ENCODE data around the gene HIC1.
"Not testable (repeated sequence)": the region's sequence is repeated elsewhere in the genome, so short reads cannot be mapped to it uniquely, and the experiment has no call there.

Gene HIC1, protein sequence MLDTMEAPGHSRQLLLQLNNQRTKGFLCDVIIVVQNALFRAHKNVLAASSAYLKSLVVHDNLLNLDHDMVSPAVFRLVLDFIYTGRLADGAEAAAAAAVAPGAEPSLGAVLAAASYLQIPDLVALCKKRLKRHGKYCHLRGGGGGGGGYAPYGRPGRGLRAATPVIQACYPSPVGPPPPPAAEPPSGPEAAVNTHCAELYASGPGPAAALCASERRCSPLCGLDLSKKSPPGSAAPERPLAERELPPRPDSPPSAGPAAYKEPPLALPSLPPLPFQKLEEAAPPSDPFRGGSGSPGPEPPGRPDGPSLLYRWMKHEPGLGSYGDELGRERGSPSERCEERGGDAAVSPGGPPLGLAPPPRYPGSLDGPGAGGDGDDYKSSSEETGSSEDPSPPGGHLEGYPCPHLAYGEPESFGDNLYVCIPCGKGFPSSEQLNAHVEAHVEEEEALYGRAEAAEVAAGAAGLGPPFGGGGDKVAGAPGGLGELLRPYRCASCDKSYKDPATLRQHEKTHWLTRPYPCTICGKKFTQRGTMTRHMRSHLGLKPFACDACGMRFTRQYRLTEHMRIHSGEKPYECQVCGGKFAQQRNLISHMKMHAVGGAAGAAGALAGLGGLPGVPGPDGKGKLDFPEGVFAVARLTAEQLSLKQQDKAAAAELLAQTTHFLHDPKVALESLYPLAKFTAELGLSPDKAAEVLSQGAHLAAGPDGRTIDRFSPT

DNA sequence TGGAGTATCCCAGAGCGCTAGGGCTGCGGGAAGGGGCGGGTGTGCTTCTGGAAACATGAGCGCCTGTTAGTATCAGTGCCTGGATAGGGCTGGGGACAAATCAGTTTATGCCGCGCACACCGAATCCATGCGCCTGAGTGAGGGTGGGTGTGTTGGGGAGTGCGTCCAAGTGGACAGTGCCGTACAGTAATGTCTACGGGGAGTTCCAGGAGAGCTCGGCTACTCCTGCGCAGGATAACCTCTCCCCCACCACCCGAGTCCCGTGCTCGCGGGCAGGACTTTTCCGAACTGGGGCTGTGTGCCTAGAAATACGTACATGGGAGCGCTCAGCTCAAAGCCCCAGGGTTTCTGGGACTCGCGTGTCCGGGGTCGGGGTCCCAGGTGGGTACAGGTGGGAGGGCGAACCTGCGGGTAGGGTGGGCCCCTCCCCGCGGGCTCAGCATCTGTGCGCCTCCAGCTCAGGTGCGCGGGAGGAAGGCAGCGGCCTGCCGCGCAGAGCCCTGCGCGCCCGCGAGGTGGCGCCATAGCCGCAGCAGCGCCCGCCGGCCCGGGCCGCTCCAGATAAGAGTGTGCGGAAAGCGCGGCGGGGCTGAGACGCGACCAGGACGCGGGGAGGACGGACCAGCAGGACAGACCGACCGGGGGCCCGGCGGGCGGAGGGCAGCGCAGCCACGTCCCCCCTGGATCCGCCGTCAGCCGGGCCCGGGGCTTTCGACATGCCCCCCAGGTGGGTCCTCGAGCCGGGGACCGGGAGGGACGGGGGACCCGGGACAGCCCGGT lies at the start of gene HIC1:
Gene HIC1 (plus strand): TSS at position 592 of the 780 bp plus-strand sequence. CDS start 1,588 bp downstream, outside the sequence.
- DNase-seq, result no peak

DNA sequence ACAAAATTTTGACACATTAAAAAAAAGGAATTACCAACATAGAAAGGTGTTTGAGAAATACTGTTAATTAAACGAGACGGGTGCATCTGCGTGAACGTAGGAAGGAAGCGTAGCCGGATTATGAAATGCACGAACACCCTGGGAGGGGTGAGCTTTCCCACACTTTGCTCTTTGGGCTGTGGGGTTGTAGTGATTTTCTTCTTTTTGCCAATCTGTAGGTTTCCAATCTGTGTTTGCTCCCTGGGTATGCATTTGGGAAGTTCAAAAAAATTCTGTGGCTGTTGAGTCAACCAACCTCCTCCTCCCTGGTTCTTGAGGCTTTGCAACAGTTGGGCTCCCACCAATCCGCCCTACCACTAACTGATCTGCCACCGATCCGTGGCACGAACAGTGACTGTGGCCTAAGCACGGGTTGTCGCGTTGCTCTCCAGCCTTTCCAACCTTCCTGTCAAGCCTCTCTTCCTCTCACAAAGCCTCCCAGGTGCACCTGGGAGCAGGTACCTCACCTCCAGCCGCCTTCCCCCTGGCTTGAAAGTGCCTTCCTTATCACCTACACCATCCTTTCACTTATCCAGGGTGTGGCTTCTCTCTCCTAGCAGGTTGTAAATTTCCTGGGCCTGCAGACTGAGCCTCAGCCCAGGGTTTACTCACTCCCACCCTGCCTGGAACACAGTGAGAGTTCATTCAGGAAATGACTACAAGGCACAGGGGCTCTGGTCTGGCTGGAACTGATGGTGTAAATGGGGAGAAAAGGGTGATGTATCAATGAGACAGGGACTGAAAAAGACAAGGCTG lies 46.4 kb upstream of the HIC1 start:
- DNase-seq, result no peak

DNA sequence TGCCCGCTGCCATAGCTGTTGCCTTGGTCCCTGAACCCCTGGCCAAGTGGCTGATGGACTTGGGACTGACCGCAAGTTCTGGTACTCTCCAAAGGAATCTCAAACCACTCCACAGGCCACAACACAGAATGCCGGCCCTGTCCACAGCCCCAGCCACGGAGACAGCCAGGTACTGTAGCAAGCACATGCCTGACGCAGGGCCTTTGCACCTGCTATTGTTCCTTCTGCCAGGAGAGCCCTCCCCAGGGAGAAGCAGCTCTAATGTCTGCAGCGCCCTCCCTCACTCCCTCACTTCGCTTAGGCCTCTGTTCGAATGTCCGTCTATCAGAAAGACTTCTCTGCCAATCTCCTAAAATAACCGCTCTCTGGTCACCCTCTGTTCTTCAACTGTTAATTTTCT lies 45.2 kb upstream of the HIC1 start:
- no peak for DNase-seq

DNA sequence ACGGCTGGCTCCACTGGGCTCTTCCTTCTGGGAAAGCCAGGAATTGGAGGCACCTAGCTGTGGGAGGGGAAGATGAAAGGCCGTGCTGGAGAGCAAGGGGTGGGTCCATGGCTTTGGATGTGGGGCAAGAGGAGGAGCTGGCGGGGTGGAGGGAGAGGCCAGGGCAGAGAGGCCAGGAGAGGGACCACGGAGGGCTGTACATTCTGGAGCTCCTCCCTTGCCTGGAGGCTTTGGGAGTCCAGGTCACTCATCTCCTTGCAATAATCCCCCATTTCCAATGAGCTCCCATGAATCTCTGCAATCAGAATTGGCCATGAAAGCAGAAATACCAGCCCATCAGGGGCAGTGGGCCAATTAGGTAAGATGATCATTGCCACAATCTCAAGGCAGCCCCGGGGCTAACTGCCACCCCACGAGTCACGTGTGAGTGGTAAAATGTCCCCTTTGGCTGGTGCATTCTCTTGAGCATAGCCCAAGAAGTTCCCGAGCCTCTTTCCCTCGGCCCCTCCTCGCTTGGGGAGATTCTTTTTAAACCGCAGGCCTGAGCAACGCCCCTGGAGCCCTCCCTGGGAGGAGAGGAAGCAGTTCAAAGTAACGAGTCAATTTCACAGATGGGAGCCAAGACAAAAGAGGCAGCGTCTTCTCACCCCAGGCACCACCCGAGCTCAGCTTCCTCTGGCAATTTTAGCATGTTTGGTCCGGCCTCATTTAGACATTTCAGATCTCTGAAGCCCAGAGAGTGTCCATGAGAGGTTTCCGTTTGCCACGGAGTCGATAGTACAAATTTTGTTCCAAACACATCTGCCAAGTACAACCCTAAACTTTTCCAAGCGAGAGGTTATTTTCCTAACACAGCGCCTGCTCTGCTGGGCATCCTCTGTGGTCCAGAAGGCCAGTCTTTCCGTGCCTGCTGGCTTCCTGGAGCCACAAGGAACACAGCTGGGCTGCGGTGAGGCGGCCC lies 43.2 kb upstream of the HIC1 start:
- DNase-seq, result no peak

GRCh38 chr17:2012499-2012898 lies 42.4 kb upstream of the HIC1 start:
- no peak for DNase-seq

- not testable (repeated sequence) for DNase-seq
Measured at GRCh38 chr17:2013220-2013993, 41.5 kb upstream of the HIC1 start.

DNA sequence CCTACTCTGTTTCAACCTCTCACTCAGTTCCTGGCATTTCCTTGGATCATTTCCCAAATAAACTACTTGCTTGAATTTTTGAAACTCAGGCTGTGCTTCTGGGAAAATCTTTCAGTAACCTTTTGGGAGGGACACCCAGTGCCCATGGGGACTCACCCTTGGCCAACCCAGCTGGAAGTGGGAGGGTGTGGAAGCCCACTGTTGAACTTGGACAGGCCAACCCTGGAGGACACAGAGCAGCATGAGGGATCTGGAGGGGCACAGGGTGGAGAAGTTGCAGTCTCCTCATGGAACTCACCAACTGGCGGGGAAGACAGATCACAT lies 40.9 kb upstream of the HIC1 start:
- no peak for DNase-seq

DNA sequence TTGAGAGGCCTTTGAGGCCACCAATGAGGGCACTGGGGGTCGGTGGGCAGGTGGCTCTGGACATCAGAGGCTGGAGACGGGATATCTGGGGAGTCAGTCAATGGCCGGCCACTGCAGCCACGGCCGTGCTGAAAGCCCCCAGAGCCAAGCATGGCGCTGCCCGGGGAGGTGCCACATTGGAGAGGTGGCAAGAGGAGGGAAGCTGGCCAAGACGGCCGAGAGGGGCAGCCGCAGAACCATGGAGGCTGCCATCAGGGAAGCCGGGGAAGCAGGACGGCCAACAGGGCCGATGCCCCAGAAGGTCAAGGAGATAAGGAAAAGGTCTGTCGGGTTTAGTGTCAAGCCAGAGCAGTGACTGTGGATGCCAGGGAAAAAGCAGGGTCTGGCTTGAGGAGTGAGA lies 39.6 kb upstream of the HIC1 start:
- no peak for DNase-seq

- no peak for DNase-seq
Measured at GRCh38 chr17:2016494-2016893, 38.4 kb upstream of the HIC1 start.

GRCh38 chr17:2017274-2017941 lies 37.5 kb upstream of the HIC1 start:
- DNase-seq, result no peak

DNA sequence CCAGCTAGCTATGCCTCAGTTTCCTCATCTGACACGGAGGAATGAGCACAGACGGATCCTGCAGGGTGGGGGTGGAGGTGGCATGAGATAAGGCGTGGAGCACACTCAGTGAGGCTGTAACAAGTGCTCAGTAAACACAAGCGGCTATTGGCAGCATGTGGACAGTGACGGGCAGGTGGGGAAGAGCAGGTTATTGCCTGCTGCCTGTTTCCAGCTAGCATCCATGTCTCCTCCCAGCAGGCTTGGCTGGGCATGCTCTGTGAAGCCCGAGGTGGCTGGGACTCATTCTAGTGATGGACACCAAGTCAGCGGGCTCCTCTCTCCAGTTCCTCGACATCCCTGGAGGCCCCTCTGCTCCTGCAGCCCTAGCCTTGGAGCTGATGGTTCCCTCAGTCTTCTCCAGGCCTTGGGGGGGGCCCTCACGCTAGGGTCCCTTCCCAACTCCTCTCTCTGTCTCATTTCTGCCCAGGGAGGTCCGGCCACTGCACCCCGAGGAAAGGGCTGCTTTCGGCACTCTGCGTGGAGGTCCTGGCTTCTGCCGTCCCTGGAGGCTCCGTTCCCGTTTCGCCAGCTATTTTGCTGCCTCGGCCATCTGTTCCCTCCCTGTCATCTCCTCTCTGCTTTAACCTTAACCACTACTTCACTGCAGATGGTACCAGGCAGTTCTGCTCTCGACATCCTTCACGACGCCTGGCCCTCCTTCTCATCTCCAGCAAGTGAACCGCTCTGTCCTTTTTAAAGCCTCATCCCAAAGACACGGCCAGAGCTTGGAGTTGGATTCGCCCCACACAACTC lies 36.0 kb upstream of the HIC1 start:
- DNase-seq, result no peak

DNA sequence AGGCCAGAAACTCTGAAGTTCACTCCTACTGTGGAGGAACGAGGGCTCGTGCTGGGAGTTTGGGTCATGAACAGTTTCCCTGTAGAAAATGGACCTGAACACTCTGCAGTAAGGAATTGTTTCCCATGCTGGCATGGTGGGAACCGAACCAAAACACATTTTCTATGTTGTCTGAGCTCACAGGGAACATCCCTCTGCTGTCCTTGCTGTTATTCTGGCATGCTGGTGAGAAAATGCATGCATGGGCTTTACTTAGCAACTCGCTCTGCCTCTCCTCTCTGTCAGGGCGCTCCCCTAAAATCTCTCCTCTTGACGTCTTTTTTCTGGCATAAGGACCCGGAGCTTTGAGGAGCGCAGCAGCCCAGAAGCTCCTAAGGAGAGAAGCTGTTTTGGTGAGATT lies 35.2 kb upstream of the HIC1 start:
- DNase-seq, result no peak

DNA sequence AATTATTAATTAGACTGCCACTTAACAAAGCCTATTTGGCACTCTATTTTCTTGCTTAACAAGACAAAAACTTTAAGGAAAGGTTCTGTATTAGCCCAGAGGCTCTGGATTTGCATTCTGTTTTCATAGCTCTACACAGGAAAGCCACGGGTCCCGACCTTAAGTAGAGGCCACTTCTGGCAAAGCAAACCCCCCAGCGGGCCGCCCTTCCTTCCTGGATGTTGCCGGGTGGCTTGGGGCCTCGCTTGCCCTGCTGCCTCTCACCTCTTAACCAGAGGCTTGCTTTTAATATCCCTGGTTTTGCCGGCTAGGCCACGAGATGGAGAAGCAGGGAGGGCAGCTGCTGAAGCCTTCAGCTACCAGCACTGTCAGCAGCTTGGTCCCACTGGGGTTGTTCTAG lies 34.2 kb upstream of the HIC1 start:
- DNase-seq, result no peak

GRCh38 chr17:2022647-2023240 lies 32.2 kb upstream of the HIC1 start:
- DNase-seq, result no peak

DNA sequence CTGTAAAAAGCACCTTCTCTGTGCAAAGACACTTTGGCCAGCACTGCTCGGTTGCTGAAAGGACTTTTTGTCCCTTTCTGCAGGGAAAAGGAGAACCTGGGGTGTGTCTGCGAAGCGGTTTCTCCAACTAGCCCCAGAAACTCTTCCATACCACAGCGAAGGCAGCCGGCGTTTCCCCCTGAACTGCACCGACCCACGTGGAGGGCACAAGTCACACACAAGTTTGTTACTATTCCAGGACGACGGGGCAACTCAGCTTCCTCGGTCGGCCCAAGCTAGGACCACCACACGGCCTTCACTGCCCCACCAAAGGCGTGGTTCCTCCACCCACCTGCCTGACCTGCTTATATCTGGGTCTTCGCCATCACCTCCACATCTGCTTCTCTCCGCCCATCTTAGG lies 31.6 kb upstream of the HIC1 start:
- DNase-seq, result no peak

- no peak for DNase-seq
Measured at GRCh38 chr17:2023692-2024571, 31.0 kb upstream of the HIC1 start.

- DNase-seq, result no peak
Measured at GRCh38 chr17:2024572-2025219, 30.2 kb upstream of the HIC1 start.

Measured in NCI-H2107 (cell line).